SIG-M5 treated with dmso at 0.1 percent for 504 hours (cell line): ENCODE results near the gene STXBP5L.
A peak's percentile ranks its signal among the peaks of the same experiment; 100 is the strongest.
"Not testable (repeated sequence)": the region's sequence is repeated elsewhere in the genome, so short reads cannot be mapped to it uniquely, and the experiment has no call there.

Experiments
- DNase-seq: peaks from one replicate; lab custom pipeline; 2025; ENCODE audit not compliant: unreplicated experiment; lab: John Stamatoyannopoulos, UW

STXBP5L gene

GRCh38 chr3:121228971-121229370 is 321.0 kb downstream of the STXBP5L start:
- peak; percentile 8 for DNase-seq

- DNase-seq, result not testable (repeated sequence)
Measured at GRCh38 chr3:121230194-121230593, 322.2 kb downstream of the STXBP5L start.

- DNase-seq, result no peak
Measured at GRCh38 chr3:121231872-121232271, 323.9 kb downstream of the STXBP5L start.

- DNase-seq, result no peak
Measured at GRCh38 chr3:121232309-121233225, 324.6 kb downstream of the STXBP5L start.

- DNase-seq, result no peak
Measured at GRCh38 chr3:121243208-121243607, 335.2 kb downstream of the STXBP5L start.

- DNase-seq, result no peak
Measured at GRCh38 chr3:121252676-121253075, 344.7 kb downstream of the STXBP5L start.

- no peak for DNase-seq
Measured at GRCh38 chr3:121269389-121269788, 361.4 kb downstream of the STXBP5L start.

- no peak for DNase-seq
Measured at GRCh38 chr3:121274411-121274810, 366.4 kb downstream of the STXBP5L start.

GRCh38 chr3:121295452-121295851 is 387.4 kb downstream of the STXBP5L start:
- no peak for DNase-seq

GRCh38 chr3:121295979-121296378 is 388.0 kb downstream of the STXBP5L start:
- DNase-seq, result no peak

- no peak for DNase-seq
Measured at GRCh38 chr3:121324320-121324719, 416.3 kb downstream of the STXBP5L start.

- no peak for DNase-seq
Measured at GRCh38 chr3:121330118-121330517, 422.1 kb downstream of the STXBP5L start.

- DNase-seq, result no peak
Measured at GRCh38 chr3:121330634-121331033, 422.6 kb downstream of the STXBP5L start.

GRCh38 chr3:121355960-121356359 is 448.0 kb downstream of the STXBP5L start:
- DNase-seq, result not testable (repeated sequence)

GRCh38 chr3:121362035-121362734 is 454.2 kb downstream of the STXBP5L start:
- DNase-seq, result no peak

GRCh38 chr3:121388308-121388707 is 480.3 kb downstream of the STXBP5L start:
- DNase-seq, result not testable (repeated sequence)

GRCh38 chr3:121395967-121396366 is 488.0 kb downstream of the STXBP5L start:
- not testable (repeated sequence) for DNase-seq

- not testable (repeated sequence) for DNase-seq
Measured at GRCh38 chr3:121398051-121398450, 490.0 kb downstream of the STXBP5L start.

GRCh38 chr3:121399820-121400219 is 491.8 kb downstream of the STXBP5L start:
- no peak for DNase-seq

- DNase-seq, result no peak
Measured at GRCh38 chr3:121405631-121406030, 497.6 kb downstream of the STXBP5L start.

GRCh38 chr3:121411523-121411922 is 503.5 kb downstream of the STXBP5L start:
- DNase-seq, result no peak

GRCh38 chr3:121414924-121415323 is 506.9 kb downstream of the STXBP5L start:
- DNase-seq, result no peak
